ENCODE data around the gene SRSF4.

SRSF4 gene

DNA sequence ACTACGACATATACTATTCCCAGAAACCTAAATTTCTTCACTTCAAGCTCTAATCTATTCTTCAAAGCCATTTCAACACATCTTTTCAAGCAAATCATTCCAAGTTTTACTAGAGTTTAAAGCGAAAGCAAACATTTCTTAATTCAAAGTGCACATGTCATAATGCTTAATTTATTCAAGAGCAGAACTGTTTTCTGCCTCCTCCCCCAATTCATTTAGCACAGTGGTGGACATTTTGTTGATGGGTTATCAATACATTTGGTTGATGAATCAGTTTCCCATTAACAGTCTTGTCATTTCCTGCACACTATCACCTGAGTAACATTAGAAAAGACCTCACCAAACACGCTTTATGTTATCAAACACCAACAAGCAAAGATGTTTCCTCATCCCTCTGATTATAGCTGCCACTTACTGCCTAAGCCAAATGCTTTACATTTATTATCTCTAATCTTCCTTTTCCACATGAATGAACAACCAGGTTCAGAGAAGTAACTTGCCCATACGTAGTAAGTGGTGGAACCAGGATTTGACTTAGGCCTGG, 2.0 kb downstream of the SRSF4 start:
- DNase-seq (ENCODE audit: extremely low read depth, insufficient read length), result no peak

GRCh38 chr1:29177022-29177705, 4.5 kb downstream of the SRSF4 start:
- Histone ChIP-seq H3K27me3 (replicated peaks; ENCODE audit: control insufficient read depth, insufficient read depth, low read length) (no peaks in the 10 kb centered on the region), H3K4me3 (replicated peaks; ENCODE audit: low read depth, low read length) (no peak overlapping the region), H3K36me3 (ENCODE audit: control insufficient read depth, insufficient read depth, low read length) (0 out of 2 replicates have a peak, but pooled peaks cover 4% of the 10 kb centered on the region)
- no peak for DNase-seq (ENCODE audit: extremely low read depth, insufficient read length)
- no peak for TF ChIP-seq CTCF (IDR thresholded peaks at IDR 0.05; ENCODE audit: insufficient read depth, low read length, poor library complexity, severe bottlenecking)

More for the DNA sequence above, 2.0 kb downstream of the SRSF4 start:
- TF ChIP-seq CTCF (IDR thresholded peaks at IDR 0.05; ENCODE audit: insufficient read depth, low read length, poor library complexity, severe bottlenecking), result no peak
- H3K4me3 ChIP-seq (replicated peaks; ENCODE audit: low read depth, low read length), result peak overlapping the region; percentile 99
- 0 out of 2 replicates have a peak, but pooled peaks cover 2% of the 10 kb centered on the region for H3K36me3 ChIP-seq (ENCODE audit: control insufficient read depth, insufficient read depth, low read length)
- H3K27me3 ChIP-seq (replicated peaks; ENCODE audit: control insufficient read depth, insufficient read depth, low read length), result no peaks in the 10 kb centered on the region

DNA sequence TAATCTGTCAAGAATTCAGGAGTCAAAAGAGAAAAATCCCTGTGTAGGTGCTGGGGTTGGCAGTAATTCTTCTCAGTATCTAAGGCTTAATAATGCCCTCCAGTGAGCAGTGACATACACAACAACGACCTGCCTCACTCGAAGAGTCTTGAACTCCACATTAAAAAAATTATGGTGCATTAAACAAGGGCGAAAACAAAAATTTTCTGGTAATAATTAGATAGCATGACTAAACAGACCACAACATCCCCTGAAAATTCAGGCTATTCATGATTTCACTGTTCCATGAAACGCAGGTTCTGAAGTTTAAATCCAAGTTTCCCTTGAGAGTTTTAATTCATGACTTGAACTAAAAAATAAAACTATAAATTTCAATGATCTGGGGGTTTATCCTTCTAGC, 5.1 kb downstream of the SRSF4 start:
- Histone ChIP-seq H3K4me3 (replicated peaks; ENCODE audit: low read depth, low read length) (no peak overlapping the region), H3K27me3 (replicated peaks; ENCODE audit: control insufficient read depth, insufficient read depth, low read length) (no peaks in the 10 kb centered on the region), H3K36me3 (ENCODE audit: control insufficient read depth, insufficient read depth, low read length) (0 out of 2 replicates have a peak, but pooled peaks cover 4% of the 10 kb centered on the region)
- DNase-seq (ENCODE audit: extremely low read depth, insufficient read length), result no peak
- TF ChIP-seq CTCF (IDR thresholded peaks at IDR 0.05; ENCODE audit: insufficient read depth, low read length, poor library complexity, severe bottlenecking), result no peak

GRCh38 chr1:29172415-29172939, 9.2 kb downstream of the SRSF4 start:
- H3K4me3 ChIP-seq (replicated peaks; ENCODE audit: low read depth, low read length), result no peak overlapping the region
- H3K36me3 ChIP-seq (ENCODE audit: control insufficient read depth, insufficient read depth, low read length), result 0 out of 2 replicates have a peak, but pooled peaks cover 1% of the 10 kb centered on the region

GRCh38 chr1:29171521-29171920, 10.2 kb downstream of the SRSF4 start:
- H3K4me3 ChIP-seq (replicated peaks; ENCODE audit: low read depth, low read length), result no peak overlapping the region
- no peak for TF ChIP-seq CTCF (IDR thresholded peaks at IDR 0.05; ENCODE audit: insufficient read depth, low read length, poor library complexity, severe bottlenecking)
- no peak for DNase-seq (ENCODE audit: extremely low read depth, insufficient read length)
- 0 out of 2 replicates have a peak, but pooled peaks cover 2% of the 10 kb centered on the region for H3K36me3 ChIP-seq (ENCODE audit: control insufficient read depth, insufficient read depth, low read length)
- H3K27me3 ChIP-seq (replicated peaks; ENCODE audit: control insufficient read depth, insufficient read depth, low read length), result no peaks in the 10 kb centered on the region

More at GRCh38 chr1:29172415-29172939, 9.2 kb downstream of the SRSF4 start:
- no peaks in the 10 kb centered on the region for H3K27me3 ChIP-seq (replicated peaks; ENCODE audit: control insufficient read depth, insufficient read depth, low read length)
- no peak for TF ChIP-seq CTCF (IDR thresholded peaks at IDR 0.05; ENCODE audit: insufficient read depth, low read length, poor library complexity, severe bottlenecking)
- no peak for DNase-seq (ENCODE audit: extremely low read depth, insufficient read length)

Data from GM06990 (cell line).